Measurements from ENCODE around the gene MAML1.

The MAML1 gene

DNA sequence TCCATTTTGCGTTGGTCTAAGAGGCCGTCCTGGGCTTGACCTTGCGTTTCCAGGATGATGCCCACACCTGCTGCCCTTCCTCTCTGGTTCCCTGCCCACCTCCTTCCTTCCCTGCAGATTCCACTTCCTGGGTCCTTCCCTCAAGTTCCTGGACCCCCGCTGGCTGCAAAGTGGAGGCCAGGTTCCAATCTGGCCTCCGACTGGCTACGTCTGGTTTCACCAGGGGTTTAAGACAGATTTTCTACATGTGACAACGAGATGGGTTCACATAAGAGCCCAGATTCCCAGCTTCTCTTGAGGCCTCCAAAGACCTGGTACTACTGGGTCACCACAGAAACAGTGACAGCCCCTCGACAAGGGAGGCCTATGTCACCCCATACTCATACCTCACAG, 71.9 kb downstream of the MAML1 start (continued):
- TF ChIP-seq CSRNP3 (CRISPR knock-in tag; IDR thresholded peaks at IDR 0.05) (no peak), CSDC2 (CRISPR knock-in tag; IDR thresholded peaks at IDR 0.05) (no peak), SNAI2 (CRISPR knock-in tag; IDR thresholded peaks at IDR 0.05) (no peak), CREB5 (CRISPR knock-in tag; IDR thresholded peaks at IDR 0.05; ENCODE audit: low read depth) (no peak)

- TF ChIP-seq BACH2 (CRISPR knock-in tag; IDR thresholded peaks at IDR 0.05; ENCODE audit: borderline replicate concordance): no peak
- TF ChIP-seq ISL1 (CRISPR knock-in tag; IDR thresholded peaks at IDR 0.05): no peak
- TF ChIP-seq ARNTL (CRISPR knock-in tag; IDR thresholded peaks at IDR 0.05; ENCODE audit: borderline replicate concordance, low read depth): no peak
- no peak for TF ChIP-seq ZNF565 (CRISPR knock-in tag; conservative IDR thresholded peaks at IDR 0.05; ENCODE audit: low read depth)
- TF ChIP-seq TCF4 (CRISPR knock-in tag; IDR thresholded peaks at IDR 0.05; ENCODE audit: borderline replicate concordance): no peak
- no peak for TF ChIP-seq ZC3H10 (CRISPR knock-in tag; IDR thresholded peaks at IDR 0.05)
- TF ChIP-seq ZFP30 (CRISPR knock-in tag; IDR thresholded peaks at IDR 0.05): no peak
- TF ChIP-seq, protein P1, sequence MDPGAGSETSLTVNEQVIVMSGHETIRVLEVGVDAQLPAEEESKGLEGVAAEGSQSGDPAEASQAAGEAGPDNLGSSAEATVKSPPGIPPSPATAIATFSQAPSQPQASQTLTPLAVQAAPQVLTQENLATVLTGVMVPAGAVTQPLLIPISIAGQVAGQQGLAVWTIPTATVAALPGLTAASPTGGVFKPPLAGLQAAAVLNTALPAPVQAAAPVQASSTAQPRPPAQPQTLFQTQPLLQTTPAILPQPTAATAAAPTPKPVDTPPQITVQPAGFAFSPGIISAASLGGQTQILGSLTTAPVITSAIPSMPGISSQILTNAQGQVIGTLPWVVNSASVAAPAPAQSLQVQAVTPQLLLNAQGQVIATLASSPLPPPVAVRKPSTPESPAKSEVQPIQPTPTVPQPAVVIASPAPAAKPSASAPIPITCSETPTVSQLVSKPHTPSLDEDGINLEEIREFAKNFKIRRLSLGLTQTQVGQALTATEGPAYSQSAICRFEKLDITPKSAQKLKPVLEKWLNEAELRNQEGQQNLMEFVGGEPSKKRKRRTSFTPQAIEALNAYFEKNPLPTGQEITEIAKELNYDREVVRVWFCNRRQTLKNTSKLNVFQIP (CRISPR knock-in tag; IDR thresholded peaks at IDR 0.05; ENCODE audit: borderline replicate concordance, low read depth): no peak
- TF ChIP-seq PPARA (CRISPR knock-in tag; IDR thresholded peaks at IDR 0.05; ENCODE audit: borderline replicate concordance): no peak
- no peak for TF ChIP-seq CSRNP3 (CRISPR knock-in tag; IDR thresholded peaks at IDR 0.05)
- no peak for TF ChIP-seq ZNF70 (CRISPR knock-in tag; IDR thresholded peaks at IDR 0.05)
- no peak for TF ChIP-seq RARB (CRISPR knock-in tag; IDR thresholded peaks at IDR 0.05)
- TF ChIP-seq ZFP3 (CRISPR knock-in tag; IDR thresholded peaks at IDR 0.05): no peak
- ATAC-seq: peak; percentile 9
Measured at GRCh38 chr5:179805070-179805528, 72.5 kb downstream of the MAML1 start.

DNA sequence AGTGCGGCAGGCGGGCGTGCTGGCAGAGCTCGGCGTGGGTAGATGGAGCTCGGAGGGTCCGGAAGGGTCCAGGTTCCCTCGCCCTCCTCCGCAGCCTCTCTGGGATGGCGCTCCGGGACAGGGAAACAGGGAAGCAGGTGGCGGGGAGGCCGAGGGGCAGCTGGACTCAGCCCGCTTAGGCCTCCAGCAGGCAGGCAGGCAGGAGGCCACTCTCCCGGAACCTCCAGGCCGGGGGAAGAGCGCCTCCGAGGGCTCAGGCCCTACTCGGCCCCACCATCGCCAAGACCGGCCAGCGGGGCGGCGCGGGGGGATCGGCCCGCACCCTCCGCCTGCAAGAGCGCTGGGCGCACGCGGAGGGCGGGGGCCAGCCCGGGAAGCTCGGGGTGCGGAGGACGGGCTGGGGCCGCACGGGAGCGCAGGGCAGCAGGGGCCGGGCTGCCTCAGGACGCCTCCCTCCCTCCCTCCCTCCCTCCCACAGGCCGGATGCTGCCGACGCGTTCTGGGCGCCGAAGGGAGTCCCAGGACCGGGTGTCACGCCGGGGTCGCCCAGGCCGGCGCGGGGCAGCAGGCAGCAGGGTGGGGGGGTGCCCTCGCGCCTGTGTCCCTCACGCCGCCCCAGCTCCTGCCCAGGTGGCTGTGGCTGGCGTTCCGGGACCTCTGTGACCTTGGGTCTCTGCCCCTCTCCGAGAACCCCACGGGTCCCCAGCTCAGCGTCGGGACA, 73.1 kb downstream of the MAML1 start:
- TF ChIP-seq OSR1 (CRISPR knock-in tag; IDR thresholded peaks at IDR 0.05) (no peak), RARB (CRISPR knock-in tag; IDR thresholded peaks at IDR 0.05) (no peak), ZFP30 (CRISPR knock-in tag; IDR thresholded peaks at IDR 0.05) (no peak)
- peak; percentile 45 for ATAC-seq

DNA sequence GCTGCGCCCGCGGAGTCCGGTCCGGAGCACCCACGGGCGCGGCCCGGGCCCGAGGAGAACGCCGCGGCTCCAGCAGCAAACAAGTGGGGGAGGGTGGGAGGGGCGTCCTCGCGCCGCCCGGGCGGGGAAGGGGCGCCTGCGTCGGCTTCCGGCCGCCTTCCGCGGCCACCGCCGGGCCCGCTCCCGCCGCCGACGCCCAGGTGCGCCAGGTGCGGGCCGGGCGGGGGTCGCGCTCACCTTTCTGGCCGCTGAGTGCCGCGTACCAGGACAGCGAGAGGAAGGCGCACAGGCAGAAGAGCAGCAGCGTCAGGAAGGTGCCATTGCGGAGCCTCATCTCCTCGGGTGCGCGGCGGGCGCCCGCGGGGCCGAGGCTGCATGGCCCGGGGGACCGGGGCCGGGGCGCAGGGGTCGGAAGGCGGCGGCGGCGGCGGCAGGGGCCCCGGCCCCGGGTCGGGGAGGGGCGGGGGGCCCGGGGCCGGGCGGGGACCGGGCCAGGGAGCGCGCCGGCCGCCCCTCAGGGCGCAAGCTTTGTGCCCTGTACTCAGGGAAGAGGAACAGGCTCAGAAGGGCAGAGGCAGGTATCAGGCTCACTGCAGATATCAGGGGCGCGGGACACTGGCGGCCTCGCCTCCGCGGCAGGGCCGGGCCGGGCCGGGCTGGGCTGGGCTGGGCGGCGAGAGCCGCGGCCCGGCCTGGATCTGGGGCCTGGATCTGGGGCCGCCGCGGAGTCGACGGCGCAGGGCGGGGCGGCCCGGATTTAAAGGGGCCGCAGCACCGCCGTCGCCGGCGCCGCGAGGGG, 73.8 kb downstream of the MAML1 start, which contains the start of gene MGAT4B:
MGAT4B (minus strand) TSS at position 617 of the 799 bp plus-strand sequence; CDS start at position 334, 283 bp downstream.
- no peak for TF ChIP-seq TOX (CRISPR knock-in tag; IDR thresholded peaks at IDR 0.05; ENCODE audit: borderline replicate concordance)
- TF ChIP-seq PPARA (CRISPR knock-in tag; IDR thresholded peaks at IDR 0.05; ENCODE audit: borderline replicate concordance): no peak
- TF ChIP-seq ESRRG (CRISPR knock-in tag; IDR thresholded peaks at IDR 0.05): no peak
- TF ChIP-seq, protein P1 (CRISPR knock-in tag; IDR thresholded peaks at IDR 0.05; ENCODE audit: borderline replicate concordance, low read depth): no peak

More for the DNA sequence above, 73.8 kb downstream of the MAML1 start, which contains the start of gene MGAT4B:
- peak; percentile 83 for ATAC-seq

Measured in SK-N-SH treated with all-trans-retinoic acid at 6 μM for 48 hours (cell line).